ENCODE data around the gene TNFSF12.

Gene TNFSF12, protein sequence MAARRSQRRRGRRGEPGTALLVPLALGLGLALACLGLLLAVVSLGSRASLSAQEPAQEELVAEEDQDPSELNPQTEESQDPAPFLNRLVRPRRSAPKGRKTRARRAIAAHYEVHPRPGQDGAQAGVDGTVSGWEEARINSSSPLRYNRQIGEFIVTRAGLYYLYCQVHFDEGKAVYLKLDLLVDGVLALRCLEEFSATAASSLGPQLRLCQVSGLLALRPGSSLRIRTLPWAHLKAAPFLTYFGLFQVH

DNA sequence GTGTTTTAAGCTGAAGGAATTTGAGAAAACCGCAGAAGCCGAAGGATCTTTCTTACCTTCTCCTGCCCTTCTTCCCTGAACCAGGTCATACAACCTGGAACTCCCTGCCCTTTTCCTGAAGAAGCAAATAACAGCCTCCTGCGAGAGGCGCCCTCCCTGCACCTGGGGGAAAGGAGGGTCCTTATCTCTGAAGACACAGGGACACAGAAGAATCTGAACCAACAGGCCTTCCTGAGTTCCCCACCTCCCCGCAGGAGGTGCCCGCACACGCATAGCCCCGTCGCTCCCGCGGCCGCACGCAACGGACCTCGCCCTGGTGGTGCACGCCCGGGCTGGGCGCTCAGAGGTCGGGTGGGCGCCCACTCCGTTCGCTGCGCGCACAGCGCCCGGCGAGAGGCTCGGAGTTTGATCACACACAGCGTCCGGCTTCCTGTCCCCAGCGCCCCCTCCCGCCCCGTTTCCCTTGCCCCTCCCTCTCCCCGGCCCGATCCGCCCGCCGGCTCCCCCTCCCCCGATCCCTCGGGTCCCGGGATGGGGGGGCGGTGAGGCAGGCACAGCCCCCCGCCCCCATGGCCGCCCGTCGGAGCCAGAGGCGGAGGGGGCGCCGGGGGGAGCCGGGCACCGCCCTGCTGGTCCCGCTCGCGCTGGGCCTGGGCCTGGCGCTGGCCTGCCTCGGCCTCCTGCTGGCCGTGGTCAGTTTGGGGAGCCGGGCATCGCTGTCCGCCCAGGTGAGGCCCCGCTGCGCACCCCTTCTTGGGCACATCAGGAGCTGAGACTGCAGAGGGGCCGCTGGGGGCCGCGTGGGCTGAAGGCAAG is at the start of gene TNFSF12:
Gene TNFSF12, plus strand, starts transcription at position 474 of the 816 bp plus-strand sequence. Its CDS starts 96 bp downstream, at position 570.
- DNase-seq = peak; percentile 43 to 67

DNA sequence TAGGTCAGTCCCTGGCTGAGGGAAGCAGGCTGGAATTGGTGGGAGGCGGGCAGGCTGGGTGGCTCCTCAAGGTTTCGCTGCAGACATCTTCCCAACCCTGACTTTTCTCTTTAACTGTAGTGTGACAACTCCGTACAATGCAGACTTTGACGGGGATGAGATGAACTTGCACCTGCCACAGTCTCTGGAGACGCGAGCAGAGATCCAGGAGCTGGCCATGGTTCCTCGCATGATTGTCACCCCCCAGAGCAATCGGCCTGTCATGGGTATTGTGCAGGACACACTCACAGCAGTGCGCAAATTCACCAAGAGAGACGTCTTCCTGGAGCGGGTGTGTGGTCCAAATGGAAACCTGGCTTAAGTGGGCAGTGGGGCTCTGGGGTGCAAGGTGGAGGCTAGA is 49.7 kb upstream of the TNFSF12 start:
- DNase-seq = no peak

DNA sequence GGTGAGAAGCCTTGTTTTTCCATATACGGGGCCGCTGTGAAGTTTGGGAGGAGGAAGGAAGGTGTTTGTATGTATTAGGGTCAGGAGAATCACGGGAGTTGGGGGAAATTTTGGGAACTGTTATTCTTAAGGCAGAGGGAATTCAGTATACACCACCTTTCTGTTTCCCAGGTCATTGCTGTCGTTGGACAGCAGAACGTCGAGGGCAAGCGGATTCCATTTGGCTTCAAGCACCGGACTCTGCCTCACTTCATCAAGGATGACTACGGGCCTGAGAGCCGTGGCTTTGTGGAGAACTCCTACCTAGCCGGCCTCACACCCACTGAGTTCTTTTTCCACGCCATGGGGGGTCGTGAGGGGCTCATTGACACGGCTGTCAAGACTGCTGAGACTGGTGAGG is 47.1 kb upstream of the TNFSF12 start:
- DNase-seq = no peak

DNA sequence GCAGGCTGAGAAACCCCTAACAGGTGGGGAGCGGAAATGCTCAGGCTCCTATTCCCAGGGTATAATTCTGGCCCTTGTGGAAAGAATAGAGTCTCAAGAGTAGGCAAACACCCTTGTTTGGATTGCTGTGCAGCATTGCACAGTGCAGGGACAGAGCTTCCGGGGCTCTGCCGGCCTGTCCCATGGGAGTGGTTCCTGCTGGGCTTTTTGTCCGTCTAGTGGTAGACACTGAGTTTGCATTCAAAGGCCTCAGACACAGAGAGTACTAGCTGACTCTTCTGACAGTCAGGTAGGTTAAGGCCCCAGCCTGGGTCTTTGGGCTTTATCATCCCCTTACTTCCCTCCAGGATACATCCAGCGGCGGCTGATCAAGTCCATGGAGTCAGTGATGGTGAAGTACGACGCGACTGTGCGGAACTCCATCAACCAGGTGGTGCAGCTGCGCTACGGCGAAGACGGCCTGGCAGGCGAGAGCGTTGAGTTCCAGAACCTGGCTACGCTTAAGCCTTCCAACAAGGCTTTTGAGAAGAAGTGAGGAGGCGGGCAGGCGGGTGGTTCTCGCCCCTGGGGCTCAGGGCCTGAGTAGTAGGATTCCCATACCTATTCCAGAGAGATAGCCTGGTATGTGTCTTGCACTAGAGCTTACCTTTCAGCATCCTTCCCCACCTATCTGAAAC is 46.5 kb upstream of the TNFSF12 start:
- DNase-seq = no peak

DNA sequence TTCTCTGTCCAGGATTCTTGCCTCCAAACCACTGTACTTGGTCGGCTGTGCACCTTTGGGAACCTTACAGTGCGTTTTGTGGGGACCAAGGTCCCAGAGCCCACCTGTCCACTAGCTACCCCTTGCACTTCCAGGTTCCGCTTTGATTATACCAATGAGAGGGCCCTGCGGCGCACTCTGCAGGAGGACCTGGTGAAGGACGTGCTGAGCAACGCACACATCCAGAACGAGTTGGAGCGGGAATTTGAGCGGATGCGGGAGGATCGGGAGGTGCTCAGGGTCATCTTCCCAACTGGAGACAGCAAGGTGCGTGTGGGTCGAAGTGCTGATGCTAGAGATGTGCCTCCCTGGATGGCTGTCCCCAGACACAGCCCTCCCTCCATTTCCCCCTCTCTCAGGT is 45.9 kb upstream of the TNFSF12 start:
- DNase-seq = no peak

DNA sequence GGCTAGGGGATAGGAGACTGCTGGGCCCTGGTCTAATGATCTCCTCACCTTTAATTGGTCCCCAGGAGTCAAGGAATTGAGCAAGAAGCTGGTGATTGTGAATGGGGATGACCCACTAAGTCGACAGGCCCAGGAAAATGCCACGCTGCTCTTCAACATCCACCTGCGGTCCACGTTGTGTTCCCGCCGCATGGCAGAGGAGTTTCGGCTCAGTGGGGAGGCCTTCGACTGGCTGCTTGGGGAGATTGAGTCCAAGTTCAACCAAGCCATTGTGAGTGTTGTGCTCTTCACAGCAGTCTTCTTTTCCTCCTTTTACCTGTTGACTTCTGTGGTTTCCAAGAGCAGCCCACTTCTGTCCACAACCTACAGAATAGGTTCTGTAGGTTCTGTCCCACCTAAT is 45.3 kb upstream of the TNFSF12 start:
- DNase-seq = no peak

DNA sequence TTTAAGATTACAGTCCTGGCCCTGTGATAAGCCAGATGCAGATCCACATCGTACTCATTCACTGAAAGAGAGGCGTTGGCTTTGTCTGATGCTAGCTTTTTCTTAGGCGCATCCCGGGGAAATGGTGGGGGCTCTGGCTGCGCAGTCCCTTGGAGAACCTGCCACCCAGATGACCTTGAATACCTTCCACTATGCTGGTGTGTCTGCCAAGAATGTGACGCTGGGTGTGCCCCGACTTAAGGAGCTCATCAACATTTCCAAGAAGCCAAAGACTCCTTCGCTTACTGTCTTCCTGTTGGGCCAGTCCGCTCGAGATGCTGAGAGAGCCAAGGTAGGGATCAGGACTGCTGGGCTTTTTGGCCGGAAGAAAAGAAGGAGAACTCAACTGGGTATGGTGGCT is 40.7 kb upstream of the TNFSF12 start:
- DNase-seq = no peak

DNA sequence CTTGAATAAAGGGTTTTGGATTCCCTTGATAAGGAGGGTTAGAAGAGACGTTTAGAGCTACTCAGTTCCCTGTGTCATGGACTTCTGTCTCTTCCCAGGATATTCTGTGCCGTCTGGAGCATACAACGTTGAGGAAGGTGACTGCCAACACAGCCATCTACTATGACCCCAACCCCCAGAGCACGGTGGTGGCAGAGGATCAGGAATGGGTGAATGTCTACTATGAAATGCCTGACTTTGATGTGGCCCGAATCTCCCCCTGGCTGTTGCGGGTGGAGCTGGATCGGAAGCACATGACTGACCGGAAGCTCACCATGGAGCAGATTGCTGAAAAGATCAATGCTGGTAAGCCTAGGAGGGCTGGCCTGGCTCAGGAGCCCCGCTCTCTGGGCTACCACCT is 40.0 kb upstream of the TNFSF12 start:
- DNase-seq = no peak

DNA sequence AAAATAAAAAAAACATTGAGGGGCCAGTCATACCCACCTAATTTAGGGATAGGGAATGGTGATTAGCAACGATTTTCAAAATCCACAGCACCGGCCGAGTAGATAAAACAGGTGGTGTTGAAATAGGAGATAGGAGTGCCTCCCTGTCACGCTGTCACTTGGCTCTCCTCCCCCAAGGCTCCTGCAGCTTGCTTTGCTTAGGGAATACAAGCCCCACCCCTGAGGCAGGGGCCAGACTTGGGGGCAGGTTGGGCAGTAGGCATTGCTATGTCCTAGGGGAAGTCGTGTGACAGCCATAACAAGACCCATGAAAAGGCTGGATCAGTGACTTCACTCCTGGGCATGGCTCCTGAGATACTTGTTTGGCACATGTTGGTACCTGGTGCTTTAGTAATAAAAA is 38.9 kb upstream of the TNFSF12 start:
- DNase-seq = no peak

DNA sequence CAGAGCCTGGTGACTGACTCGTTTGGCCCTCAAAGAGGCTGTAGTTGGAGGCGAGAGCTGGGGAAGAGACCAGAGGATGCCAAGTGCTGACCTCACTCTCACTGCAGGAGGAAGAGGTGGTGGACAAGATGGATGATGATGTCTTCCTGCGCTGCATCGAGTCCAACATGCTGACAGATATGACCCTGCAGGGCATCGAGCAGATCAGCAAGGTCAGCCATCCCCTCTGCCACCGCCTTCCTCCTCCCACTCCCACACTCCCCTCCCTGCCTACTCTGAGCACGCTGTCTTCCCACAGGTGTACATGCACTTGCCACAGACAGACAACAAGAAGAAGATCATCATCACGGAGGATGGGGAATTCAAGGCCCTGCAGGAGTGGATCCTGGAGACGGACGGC is 37.8 kb upstream of the TNFSF12 start:
- no peak for DNase-seq

DNA sequence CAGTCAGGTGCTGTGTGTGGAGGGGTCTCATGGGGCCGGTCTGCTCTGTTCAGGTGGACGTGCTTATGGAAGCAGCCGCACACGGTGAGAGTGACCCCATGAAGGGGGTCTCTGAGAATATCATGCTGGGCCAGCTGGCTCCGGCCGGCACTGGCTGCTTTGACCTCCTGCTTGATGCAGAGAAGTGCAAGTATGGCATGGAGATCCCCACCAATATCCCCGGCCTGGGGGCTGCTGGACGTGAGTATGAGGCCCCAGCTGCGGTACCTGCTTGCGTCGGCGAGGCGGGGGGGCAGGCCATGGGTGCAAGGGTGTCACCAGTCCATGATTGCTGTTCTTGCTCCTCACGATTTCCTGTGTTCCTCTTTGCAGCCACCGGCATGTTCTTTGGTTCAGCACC is 36.8 kb upstream of the TNFSF12 start:
- no peak for DNase-seq

DNA sequence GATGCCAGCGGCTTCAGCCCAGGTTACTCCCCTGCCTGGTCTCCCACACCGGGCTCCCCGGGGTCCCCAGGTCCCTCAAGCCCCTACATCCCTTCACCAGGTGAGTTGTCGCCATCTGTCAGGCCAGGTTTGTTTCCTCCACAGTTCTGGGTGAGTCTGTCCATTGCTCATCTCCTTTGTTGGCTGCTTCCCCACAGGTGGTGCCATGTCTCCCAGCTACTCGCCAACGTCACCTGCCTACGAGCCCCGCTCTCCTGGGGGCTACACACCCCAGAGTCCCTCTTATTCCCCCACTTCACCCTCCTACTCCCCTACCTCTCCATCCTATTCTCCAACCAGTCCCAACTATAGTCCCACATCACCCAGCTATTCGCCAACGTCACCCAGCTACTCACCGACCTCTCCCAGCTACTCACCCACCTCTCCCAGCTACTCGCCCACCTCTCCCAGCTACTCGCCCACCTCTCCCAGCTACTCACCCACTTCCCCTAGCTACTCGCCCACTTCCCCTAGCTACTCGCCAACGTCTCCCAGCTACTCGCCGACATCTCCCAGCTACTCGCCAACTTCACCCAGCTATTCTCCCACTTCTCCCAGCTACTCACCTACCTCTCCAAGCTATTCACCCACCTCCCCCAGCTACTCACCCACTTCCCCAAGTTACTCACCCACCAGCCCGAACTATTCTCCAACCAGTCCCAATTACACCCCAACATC is 35.9 kb upstream of the TNFSF12 start:
- no peak for DNase-seq

DNA sequence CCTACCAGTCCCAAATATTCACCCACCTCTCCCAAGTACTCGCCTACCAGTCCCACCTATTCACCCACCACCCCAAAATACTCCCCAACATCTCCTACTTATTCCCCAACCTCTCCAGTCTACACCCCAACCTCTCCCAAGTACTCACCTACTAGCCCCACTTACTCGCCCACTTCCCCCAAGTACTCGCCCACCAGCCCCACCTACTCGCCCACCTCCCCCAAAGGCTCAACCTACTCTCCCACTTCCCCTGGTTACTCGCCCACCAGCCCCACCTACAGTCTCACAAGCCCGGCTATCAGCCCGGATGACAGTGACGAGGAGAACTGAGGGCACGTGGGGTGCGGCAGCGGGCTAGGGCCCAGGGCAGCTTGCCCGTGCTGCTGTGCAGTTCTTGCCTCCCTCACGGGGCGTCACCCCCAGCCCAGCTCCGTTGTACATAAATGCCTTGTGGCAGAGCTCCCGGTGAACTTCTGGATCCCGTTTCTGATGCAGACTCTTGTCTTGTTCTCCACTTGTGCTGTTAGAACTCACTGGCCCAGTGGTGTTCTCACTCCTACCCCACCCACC is 34.9 kb upstream of the TNFSF12 start:
- DNase-seq = no peak

DNA sequence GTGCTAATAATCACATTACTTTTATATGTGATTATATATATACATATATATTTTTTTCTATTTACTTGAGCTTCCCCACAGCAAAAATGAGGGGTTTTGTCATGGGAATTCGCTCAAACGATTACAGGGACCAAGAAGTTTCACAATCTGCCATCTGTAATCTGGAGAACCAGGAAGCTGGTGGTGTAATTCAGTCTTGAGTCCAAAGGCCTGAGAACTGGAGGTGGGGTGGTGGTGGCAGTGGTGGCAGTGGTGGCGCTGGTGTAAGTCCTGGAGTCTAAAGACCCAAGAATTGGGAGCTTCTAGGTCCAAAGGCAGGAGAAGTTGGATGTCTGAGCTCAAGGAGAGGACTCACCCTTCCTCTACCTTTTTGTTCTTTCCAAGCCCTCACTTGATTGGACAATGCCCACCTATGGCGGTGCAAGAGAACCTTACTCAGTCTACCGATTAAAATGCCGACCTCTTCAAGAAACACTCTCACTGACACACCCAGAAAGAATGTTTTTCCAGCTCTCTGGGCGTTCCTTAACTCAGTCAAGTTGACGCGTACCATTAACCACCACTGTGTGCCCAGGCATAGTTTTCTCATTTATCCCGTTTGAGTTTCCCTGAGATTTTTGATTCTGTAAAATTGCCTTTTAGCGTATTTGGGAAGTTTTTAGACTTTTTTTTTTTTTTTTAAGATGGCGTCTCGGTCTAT is 32.8 kb upstream of the TNFSF12 start:
- DNase-seq = no peak

DNA sequence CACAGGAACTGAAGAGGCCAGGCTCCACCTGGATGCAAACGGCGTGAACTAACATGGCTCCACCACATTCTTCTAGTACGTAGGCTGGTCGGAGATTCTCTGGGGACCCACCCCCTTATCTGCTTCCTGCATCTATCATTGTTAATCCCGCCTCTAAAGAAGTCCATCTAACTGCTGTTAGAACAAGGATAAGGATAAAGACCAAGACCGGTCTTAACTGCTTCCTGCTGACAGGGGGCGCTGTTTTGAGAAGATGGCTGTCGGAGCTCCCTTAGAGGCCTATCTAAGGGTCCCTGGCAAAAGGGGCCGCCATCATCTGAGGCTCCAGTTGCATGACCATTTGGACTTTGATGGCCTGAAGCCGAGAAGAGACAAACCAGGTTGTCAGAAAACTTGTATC is 25.8 kb upstream of the TNFSF12 start:
- DNase-seq = peak; percentile 40 to 69

DNA sequence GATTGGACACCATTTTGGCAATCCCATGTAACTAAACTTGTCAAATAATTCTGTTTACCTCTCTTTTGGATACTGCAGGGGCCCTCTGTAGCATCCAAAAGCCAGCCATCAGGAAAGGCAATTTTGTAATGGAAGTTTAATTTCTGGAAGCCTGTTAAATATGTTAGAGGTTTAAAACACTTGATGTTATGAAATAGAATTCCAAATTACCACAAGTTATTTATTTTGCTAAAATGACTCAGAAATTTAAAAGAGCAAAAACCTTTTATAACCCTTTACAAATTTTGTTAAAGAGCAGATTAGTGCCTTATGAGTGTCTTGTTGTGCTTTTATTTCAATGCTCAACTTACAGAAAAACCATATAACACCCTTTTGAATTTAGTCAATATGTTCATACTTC is 20.0 kb upstream of the TNFSF12 start:
- DNase-seq = no peak

DNA sequence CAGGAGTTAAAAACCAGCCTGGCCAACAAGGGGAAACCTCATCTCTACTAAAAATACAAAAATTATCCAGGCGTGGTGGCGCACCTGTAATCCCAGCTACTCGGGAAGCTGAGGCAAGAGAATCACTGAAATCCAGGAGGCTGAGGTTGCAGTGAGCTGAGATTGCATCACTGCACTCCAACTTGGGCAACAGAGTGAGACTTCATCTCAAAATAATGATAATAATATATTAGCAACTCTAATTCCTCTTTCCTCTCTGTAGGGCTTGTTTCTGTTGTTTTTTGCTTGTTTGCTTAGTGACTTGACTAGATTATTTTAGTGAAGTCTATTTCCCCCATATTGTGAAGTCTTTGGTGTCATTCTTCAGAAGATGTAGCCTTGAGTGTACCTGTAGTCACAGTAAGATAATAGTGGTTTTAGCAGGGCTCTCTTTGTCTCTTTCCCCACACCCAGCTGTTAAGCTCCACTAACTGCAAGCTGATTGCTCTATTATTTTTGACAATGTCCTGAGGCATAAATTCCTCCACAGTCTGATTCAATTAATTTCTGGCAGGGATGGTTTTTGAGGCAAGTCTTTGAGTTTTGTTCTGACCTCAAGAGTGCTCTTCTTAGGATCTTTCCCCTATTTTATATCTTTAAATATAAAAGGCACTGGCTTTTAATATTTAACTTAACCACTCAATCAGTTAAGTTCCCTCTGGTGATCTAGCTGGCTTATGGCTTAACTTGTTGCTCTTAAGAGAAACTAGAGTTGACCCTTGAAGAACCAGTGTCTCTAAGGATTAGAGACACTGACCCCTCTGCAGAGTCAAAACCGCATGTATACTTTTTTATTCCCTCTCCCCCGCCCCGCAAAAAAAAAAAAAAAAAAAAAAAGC is 18.6 kb upstream of the TNFSF12 start:
- no peak for DNase-seq

DNA sequence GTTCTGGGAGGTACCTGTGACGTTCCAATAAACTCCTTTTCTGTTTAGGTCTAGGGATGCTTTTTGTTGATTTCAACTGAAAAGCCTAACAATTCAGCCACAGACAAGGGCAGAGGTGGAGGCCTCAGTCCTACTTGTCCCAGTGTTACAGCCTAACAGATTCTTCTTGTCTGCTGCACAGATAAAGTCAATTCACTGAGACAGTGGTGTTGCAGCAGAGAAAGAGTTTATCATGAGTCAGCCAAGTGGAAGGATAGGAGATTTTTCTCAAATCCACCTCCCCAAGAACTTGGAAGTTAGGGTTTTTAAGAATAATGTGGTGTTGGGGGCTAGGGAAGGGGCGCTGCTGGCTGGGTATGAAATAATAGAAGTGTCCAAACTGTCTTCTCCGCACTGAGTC is 10.8 kb upstream of the TNFSF12 start:
- no peak for DNase-seq

DNA sequence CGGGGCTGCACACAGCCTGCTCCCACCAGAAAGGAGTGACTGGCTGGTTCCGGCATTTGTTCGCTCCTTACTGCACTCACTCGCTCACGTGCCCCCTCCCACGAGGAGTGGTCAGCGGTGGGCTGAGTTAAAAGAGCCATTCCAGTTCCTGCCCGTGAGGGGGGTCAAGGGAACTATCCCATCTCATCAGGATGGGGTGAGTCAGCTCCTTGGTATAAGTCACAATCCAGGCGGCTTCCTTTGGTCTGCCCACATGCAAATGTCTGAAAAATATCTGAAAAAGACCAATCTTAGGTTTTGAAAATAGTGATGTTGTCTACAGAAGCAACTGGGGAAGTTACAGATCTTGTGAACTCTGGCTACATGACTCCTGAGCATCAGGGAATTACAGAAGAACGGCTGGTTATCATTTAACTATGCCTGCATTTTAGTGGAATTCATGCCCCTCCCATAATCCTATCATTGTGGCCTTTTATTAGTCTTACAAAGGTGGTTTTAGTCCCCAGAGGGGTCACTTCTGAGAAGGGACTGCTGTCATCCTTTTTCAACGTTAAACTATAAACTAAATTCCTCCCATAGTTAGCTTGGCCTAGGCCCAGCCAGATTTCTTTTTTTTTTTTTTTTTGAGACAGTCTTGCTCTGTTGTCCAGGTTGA is 9.8 kb upstream of the TNFSF12 start:
- no peak for DNase-seq

DNA sequence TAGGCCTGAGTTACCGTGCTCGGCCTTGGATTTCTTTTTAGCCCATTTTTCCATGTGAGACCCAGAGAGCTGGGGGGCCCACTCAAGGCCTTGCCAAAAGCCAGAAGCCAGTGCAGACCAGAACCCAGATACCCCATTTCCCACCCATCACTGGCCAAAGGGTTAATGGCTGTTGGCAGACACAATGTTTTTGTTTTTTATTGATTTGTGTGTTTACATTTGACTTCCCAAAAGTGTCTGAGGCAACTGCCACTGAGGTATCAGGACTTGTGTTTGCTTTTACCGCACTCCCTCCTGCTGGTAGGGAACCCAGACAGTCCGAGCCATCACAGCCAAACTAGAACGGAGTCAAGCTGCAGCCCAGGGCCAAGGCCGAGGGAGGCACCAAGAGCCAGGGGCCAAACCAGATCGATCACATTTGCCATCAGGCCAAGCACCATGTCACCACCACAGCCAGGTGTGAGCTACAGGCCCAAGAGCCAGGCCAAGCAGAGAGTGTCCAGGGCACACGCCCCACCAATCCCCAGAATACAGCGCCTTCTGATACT is 7.7 kb upstream of the TNFSF12 start:
- DNase-seq = no peak

Data from CD4-positive, alpha-beta T cell treated with Interferon alpha-2 for 1 hour (primary cell).